Activated CD8-positive, alpha-beta T cell treated with anti-CD3 and anti-CD28 coated beads for 36 hours (primary cell): Measurements from ENCODE around the gene SRRM3. TPM values are rescaled to one million over a fixed set of nuclear protein-coding genes. Genes with fewer than 3 reads are reported as not detected.
"Not testable (repeated sequence)": the region's sequence is repeated elsewhere in the genome, so short reads cannot be mapped to it uniquely, and the experiment has no call there.

Experiments
- ATAC-seq: fragments of 200-7000 bp; cut with Tn5 transposase; one replicate; pipeline ENCODE4 v1.10.0; 2021; ENCODE audit warnings: mild to moderate bottlenecking, moderate library complexity
- CTCF ChIA-PET: fragments of 350-600 bp; sonication (Branson Sonifier 250); formaldehyde crosslinking; loops from one replicate; lab custom pipeline; 2021; ENCODE audit warnings: antibody characterized with exemption; lab: Charles Lee
- POLR2A ChIA-PET: fragments of 350-600 bp; sonication (Branson Sonifier 250); formaldehyde crosslinking; loops from one replicate; lab custom pipeline; 2021; ENCODE audit warnings: antibody characterized with exemption; lab: Charles Lee
- DNase-seq: peaks from one replicate; pipeline ENCODE4 v3.0.0-alpha.2; 2020
- H3K27ac Mint-ChIP-seq: one replicate; pipeline ENCODE4 v1.8.0; 2021; ENCODE audit warnings: mild to moderate bottlenecking, mixed read lengths
- H3K27me3 Mint-ChIP-seq: one replicate; pipeline ENCODE4 v1.8.0; 2021; ENCODE audit warnings: mixed read lengths
- H3K36me3 Mint-ChIP-seq: one replicate; pipeline ENCODE4 v1.8.0; 2021; ENCODE audit warnings: low read depth, mixed read lengths
- H3K4me1 Mint-ChIP-seq: one replicate; pipeline ENCODE4 v1.8.0; 2021; ENCODE audit warnings: low read depth, mixed read lengths
- H3K4me3 Mint-ChIP-seq: one replicate; pipeline ENCODE4 v1.8.0; 2021; ENCODE audit warnings: mild to moderate bottlenecking, moderate library complexity, mixed read lengths
- H3K9me3 Mint-ChIP-seq: one replicate; pipeline ENCODE4 v1.8.0; 2021; ENCODE audit warnings: mixed read lengths
- CTCF ChIP-seq: fragments of 200-600 bp; IDR thresholded peaks from one replicate; pipeline ENCODE4 v1.8.0; 2022; ENCODE audit warnings: antibody characterized with exemption, mild to moderate bottlenecking
- intact Hi-C: fragments of 100-400 bp; cut with micrococcal nuclease; formaldehyde crosslinking; loops from one replicate; pipeline ENCODE4 v1.10.0; 2022
- total RNA-seq, 2 experiments: library from RNA; stranded (reverse); gene quantifications; one replicate each; pipeline ENCODE4 v1.2.3, GENCODE V29; 2021

The SRRM3 gene
- total RNA-seq, 2 experiments from 2014 or later: not detected

DNA sequence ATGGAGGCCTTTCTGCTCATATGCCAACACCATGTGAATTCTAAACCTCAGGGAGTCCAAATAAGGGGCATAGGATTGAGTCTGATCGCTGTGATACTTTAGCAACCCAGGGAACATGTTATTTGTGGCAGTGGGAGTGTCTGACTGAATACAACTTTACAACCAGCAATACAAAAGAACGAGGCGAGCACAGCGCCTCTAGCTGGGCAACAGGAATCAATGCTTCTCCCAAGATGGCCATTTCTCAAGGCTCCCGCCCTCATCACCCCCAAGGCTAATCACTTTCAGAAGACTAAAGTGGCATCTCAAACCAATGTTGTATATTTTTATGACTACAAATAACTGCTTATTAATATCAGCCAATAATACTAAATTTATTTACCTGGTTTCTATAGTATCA lies 129.0 kb downstream of the SRRM3 start:
- POLR2A ChIA-PET: interaction anchor here (1.1 to 1.3 kb wide), 2 partner anchors 9 to 20 kb away, joined by 4 to 8 read pairs; no protein-coding TSS in a partner anchor
- Mint-ChIP-seq H3K9me3 (no peaks in the 10 kb centered on the region), H3K4me1 (peaks cover 34% of the 10 kb centered on the region), H3K27me3 (no peaks in the 10 kb centered on the region), H3K27ac (no peak overlapping the region), H3K4me3 (no peak overlapping the region), H3K36me3 (peaks cover 43% of the 10 kb centered on the region)
- no peak for ATAC-seq
- DNase-seq: no peak
- no peak for TF ChIP-seq CTCF
- CTCF ChIA-PET: interaction anchor here (1.0 to 1.6 kb wide), 2 partner anchors 13 to 22 kb away, joined by 3 read pairs; no protein-coding TSS in a partner anchor
- intact Hi-C loops: no loop called here

DNA sequence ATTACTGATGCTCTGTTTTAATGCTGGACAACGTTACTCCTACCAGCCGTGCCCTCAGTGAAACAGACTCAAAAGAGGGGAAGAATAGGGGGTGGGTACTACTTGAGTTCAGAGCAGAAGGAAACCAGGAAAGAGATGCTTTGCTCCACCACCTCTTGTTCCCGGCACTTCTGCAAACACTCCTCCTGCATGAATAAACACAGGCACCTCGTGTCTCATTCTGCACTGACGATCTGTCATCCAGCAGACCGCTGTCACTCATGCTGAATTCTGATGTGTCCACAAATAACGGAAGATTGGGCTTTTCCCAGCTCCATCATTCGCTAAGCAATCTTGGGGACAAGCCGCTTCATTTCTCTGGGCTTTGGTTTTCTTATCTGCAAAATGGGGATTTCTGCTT lies 130.4 kb downstream of the SRRM3 start:
- no peak overlapping the region for H3K4me3 Mint-ChIP-seq
- POLR2A ChIA-PET: interaction anchor here (0.9 kb wide), 1 partner anchor 9 kb away, joined by 3 read pairs; no protein-coding TSS in a partner anchor
- H3K36me3 Mint-ChIP-seq: peaks cover 46% of the 10 kb centered on the region
- CTCF ChIA-PET: no interaction called here
- H3K9me3 Mint-ChIP-seq: no peaks in the 10 kb centered on the region
- TF ChIP-seq CTCF: no peak
- intact Hi-C loops: no loop called here
- H3K4me1 Mint-ChIP-seq: peaks cover 45% of the 10 kb centered on the region
- no peak for DNase-seq
- ATAC-seq: no peak
- H3K27ac Mint-ChIP-seq: peak overlapping the region; percentile 25
- H3K27me3 Mint-ChIP-seq: no peaks in the 10 kb centered on the region

GRCh38 chr7:76333511-76334101 lies 131.9 kb downstream of the SRRM3 start:
- ATAC-seq: no peak
- H3K36me3 Mint-ChIP-seq: peaks cover 46% of the 10 kb centered on the region
- H3K4me1 Mint-ChIP-seq: peaks cover 46% of the 10 kb centered on the region
- DNase-seq: no peak
- intact Hi-C loops: no loop called here
- H3K27me3 Mint-ChIP-seq: no peaks in the 10 kb centered on the region
- no peak for TF ChIP-seq CTCF
- ChIA-PET POLR2A (interaction anchor here (1.2 to 1.4 kb wide), 3 partner anchors 9 to 15 kb away, joined by 4 to 8 read pairs (median 6); no protein-coding TSS in a partner anchor), CTCF (interaction anchor here (0.8 to 1.9 kb wide), 2 partner anchors 20 to 26 kb away, joined by 3 to 5 read pairs; no protein-coding TSS in a partner anchor)
- no peak overlapping the region for H3K4me3 Mint-ChIP-seq
- no peaks in the 10 kb centered on the region for H3K9me3 Mint-ChIP-seq
- H3K27ac Mint-ChIP-seq: no peak overlapping the region

- intact Hi-C loops: no loop called here
- no peak overlapping the region for H3K27ac Mint-ChIP-seq
- H3K9me3 Mint-ChIP-seq: no peaks in the 10 kb centered on the region
- no peak for DNase-seq
- H3K27me3 Mint-ChIP-seq: no peaks in the 10 kb centered on the region
- H3K4me3 Mint-ChIP-seq: no peak overlapping the region
- ChIA-PET POLR2A (interaction anchor here (0.7 to 1.4 kb wide), 5 partner anchors 9 to 154 kb away, joined by 3 to 8 read pairs (median 4); no protein-coding TSS in a partner anchor), CTCF (interaction anchor here (0.8 to 1.9 kb wide), 3 partner anchors 21 to 27 kb away, joined by 3 to 5 read pairs (median 4); no protein-coding TSS in a partner anchor)
- no peak for TF ChIP-seq CTCF
- no peak for ATAC-seq
- peaks cover 44% of the 10 kb centered on the region for H3K4me1 Mint-ChIP-seq
- H3K36me3 Mint-ChIP-seq: peaks cover 40% of the 10 kb centered on the region
Observed at GRCh38 chr7:76334320-76334967, 132.7 kb downstream of the SRRM3 start.

DNA sequence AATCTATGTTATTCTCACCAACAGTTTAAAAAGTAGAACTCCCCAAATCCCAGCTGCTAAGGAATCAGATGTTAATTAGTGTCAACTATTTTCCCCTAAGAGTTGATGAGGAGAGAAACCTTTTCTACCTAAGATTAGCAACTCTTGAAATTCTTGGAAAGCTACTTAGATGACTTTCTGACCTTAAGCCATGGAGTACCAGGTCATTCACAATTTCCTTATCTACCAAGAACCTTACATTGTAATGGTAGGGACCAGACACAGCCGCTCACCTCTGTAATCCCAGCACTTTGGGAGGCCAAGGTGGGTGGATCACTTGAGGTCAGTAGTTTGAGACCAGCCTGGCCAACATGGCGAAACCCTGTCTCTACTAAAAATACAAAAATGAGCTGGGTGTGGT lies 133.7 kb downstream of the SRRM3 start:
- POLR2A ChIA-PET: interaction anchor here (0.7 to 1.1 kb wide), 4 partner anchors 10 to 155 kb away, joined by 3 to 5 read pairs (median 3); no protein-coding TSS in a partner anchor
- CTCF ChIA-PET: interaction anchor here (0.7 to 1.9 kb wide), 3 partner anchors 14 to 25 kb away, joined by 3 to 5 read pairs (median 4); no protein-coding TSS in a partner anchor
- H3K9me3 Mint-ChIP-seq, H3K4me3 Mint-ChIP-seq, ATAC-seq, intact Hi-C loops, H3K27ac Mint-ChIP-seq, H3K27me3 Mint-ChIP-seq, DNase-seq: not testable (repeated sequence)
- Mint-ChIP-seq H3K36me3 (peaks cover 42% of the 10 kb centered on the region), H3K4me1 (peaks cover 48% of the 10 kb centered on the region)
